Activated CD8-positive, alpha-beta memory T cell treated with anti-CD3 and anti-CD28 coated beads, Interleukin-2, amount 50 U/mL, for 24 hours (primary cell): ENCODE measurements around the gene IGSF21.

Experiments
- DNase-seq: peaks from one replicate; pipeline ENCODE4 v3.0.0-alpha.2; 2020; ENCODE audit errors: extremely low read depth

The IGSF21 gene

DNA sequence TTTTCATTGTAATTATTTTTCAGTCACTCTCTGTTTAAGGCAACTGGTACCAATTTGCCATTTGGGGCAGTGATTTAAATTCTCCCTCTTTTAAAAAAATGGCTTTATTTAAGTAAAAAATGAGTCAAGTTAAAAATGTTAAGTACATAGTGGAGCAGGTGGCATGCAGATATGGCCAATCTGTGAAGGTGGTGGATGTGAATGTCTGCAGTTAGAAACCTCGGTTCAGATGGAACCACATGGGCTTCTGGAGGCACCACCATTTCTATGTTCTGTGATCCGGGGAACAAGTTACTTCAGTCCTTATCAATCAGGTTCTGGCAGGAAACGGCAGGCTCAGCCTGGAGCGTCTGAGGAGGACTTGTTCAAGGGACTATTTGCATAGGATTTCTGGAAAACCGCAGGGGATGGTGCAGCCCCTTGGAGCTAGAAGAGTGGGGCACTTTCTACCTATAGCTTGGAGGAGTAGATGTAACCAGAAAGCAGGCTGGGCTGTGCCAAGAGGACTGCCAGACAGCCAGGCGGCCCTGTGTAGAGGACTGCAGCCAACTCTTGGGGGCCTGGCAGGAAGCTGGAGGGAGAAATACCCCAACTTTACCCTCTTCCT lies 12.3 kb downstream of the IGSF21 start:
- no peak for DNase-seq

DNA sequence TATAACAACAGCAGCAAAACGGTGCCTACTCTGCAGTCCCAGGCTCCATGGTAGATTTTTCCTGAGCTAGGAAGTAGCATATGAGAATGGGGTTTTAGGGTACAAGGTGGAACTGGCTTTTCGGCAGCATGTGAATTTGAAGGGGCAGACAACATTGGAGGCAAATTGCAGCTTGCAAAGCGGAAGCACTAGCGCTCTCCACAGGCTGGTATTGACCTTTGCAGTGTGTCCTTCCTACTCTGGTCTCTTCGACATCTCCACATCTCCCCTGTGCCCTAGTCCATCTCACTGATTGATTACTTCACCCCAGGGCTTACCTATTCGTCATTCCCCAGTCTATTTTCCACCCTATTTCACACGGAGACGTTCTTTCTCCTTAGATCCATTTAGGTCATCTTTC lies 13.0 kb downstream of the IGSF21 start:
- no peak for DNase-seq

DNA sequence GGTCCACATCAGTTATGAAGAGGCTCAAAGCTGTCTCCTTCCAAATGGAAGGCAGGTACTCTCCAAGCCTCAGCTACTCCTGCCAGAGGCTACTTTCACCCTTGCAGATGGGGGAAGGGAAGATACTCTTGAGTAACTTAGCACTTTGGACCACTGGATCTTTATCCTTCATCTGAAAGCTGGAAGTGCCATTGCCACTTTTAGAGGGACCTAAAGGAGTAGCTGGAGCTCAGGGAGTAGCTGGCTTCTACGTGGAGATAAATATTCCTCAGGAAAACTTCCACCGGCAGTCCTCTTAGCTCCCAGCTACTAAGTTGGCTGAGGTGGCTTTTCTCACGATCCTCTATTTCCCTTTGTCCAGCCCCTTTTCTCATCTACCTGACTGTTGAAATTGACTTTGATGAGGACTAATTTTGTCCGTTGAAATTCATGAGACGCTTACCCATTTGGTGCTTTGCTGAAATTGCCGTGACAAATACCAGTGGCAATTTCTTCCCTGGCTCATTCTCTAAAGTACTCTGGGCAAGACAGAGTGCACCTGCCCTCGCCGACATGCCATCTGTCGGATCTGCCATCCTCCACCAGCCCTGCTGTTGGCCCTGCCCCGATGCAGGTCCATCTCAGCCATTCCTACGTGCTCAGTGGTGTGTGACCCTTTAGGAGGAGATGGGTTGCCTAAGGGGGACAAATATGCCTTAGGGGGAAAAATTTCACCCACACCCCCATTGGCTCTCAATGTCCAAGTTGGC lies 13.6 kb downstream of the IGSF21 start:
- no peak for DNase-seq

DNA sequence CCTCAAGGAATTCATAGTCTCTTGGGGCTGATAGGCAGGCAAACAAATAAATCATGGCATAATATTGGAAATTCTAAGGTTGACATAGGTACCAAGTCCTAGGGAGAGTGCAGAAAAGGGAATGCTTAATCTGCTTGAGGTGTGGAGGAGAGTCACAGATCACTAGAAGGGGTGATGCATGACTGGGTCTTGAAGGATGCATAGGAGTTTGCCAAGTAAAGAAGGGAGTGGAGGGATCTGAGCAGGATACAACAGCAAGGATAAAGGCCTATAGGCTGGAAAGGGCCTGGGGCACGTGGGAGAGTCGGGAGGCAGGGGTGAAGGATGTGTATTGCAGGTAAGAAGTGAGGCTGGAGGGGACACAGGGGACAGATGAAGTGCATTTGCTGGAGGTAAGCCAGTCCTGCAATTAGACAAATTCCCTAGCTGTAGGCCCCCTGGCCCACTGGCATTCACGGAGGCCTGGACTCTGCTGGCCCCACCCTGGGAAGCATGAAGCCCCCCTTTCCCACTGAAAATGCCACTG lies 15.9 kb downstream of the IGSF21 start:
- no peak for DNase-seq

DNA sequence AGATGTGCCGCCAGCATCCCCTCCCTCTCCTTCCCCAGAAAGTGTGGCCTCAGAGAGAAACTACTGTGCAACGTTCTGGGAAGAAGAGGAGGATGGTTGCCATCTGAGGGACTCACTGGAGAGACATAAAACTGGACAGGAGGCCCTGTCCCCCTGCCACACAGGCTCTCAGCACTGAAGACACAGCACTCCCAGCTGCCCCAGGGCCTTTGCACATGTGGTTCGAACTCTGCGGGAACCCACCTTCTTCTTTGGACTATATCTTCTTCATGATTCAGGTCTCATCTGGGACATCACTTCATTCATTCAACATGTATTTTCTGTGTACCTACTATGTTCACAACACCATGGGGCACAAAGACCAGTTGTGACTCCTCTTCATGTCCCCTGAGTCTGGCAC lies 17.4 kb downstream of the IGSF21 start:
- DNase-seq = no peak

DNA sequence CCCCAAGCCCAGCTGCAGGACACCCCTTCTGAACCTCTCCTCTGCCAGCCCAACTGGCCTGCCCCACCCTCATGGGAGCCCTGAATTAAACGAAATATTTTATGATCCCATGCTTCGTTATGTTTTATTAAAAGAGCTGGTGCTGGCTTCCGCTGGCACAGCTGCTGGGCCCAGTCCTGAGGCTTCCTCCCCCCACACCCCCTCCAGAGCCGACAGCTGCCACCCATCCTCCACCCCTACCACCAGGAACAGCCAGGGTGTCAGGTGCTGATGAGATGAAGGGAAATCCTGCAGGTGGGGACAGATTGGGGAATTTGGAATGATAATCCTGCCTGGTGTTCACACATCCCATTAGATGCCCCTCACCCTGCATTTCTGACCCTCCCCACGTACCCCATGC lies 19.0 kb downstream of the IGSF21 start:
- DNase-seq = no peak

DNA sequence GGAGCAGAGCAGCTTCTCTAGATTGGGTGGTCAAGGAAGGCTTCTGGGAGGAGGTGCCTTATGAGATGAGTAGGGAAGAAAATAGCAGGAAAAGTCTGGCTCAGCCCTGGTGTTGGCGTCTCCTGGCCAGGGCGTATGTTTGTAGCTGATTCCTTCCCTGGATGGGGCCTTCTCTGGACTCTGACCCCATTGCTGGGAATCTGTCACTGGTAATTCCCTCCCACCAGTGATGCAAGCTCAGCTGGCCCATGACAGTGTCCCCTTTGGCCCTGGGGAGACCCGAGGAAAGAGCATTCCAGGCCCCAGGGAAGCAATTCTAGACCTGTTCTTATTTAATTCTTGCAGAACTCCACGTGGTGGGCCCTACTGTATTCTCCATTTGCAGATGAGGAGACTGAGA lies 20.7 kb downstream of the IGSF21 start:
- no peak for DNase-seq

DNA sequence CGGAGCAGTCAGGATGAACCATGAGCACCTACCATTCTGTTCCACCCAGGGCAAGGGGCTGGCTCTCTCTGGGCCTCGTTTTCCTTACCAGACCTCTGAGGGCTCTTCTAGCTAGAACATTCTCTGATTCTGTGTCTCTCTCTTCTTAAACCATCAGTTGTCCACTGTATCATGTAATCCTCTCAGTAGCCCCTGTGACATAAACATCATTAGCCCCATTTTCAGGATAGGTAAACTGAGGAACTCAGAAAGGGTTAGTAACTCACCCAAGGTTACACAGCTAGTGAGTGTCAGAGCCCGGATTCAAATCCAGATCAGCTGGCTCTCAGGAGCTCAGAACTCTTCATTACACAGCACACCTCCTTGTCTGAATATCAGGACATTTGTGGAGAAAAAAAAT lies 22.8 kb downstream of the IGSF21 start:
- no peak for DNase-seq

DNA sequence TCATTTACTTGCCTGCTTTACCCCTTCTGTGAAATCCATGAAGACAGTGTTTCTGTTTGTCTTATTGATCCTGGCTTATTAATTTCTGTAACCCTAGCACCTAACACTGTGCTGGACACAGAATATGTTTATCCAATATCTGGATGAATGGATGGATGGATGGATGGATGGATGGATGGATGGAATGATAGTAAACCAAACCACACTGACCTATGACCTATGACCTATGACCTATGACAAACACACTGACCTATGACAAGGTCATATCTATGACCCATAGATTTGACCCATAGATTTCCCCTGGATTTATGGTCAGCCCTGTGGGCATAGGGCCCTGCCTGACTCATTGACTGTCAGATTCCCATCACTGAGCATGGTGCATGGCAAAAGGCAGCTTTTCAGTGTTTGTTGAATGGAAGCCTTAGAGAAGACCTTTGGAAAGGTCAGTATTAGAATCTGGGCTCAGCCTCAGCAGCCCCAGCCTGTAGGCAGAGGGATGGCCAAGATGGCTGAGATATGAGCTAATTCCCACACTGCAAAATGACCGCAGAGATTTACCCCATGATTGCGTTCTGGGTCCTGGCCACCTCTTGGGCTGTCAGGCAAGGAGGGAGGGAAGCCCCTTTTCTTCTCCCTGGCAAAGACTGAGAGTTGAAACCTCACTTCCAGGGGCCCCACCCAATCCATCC lies 24.6 kb downstream of the IGSF21 start:
- DNase-seq = no peak

DNA sequence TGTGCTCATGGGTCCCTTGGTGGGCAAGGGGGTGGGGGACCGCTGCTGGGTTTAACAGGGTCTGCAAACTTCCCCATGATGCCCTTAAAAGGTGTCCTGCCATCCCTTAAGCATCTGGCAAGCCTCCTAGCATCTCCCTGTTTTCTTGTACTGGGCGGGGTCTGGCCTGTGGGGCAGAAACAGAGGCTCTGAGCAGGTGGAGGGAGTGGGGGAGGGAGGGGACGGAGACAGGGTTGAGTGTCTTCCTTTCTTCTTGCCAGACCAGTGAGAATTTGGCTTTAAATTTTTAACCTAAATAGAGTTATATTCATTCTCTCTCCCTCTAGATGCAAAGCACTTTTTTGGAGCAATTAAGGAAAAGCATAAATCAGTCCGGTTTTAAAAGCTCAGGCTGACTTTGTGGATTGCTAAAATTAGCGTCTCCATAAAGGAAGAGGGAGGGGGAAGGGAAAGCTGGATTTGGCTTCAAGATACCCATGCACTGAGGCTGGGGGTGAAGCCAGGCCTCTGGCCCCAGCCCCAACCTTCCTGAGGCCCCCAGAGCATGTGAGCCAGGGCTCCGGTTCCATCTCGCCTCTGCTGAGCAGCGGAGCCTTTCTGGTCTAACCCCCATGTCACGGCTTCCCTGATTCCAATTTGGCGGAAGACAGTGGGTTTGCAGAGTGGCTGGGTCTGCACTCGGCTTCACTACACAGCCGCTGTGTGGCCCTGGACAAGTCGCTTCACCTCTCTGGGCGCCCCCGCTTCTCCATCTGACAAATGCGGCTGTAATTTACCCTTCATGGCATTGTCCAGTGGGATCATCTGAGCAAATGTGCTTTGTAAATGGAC lies 25.3 kb downstream of the IGSF21 start:
- no peak for DNase-seq

DNA sequence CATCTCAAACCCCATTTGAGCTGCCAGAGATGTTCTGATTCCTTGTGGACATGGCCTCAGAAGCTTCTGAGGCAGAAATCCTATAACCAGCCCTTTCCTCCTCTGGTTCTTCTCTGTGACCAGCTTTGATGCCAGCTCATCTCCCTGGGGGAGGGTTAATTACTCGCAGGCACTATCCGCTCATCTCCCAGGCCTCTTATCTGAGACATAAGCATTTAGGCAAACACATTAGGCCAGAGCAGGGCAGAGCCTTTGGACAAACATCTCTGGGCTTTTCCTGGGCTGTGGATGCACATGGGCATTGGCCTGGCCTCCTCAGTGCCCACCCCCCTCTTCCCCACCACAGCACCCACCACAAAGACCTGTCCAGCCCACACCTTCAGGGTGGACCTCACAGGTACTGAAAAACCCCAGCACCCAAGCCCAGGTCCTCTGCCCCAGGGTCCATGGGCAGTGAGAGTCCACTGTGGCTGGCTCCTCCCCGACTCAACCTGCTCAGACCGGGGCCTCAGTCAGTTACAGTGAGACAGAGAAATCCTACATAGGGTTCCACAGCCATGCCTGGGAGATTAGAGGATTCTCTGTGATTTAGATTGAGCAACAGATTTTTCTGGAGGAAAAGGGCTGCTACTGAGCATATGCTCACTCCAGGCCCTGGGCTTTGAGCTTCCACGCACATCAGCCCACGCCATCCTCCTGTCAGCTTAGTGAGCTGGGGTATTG lies 26.9 kb downstream of the IGSF21 start:
- no peak for DNase-seq

DNA sequence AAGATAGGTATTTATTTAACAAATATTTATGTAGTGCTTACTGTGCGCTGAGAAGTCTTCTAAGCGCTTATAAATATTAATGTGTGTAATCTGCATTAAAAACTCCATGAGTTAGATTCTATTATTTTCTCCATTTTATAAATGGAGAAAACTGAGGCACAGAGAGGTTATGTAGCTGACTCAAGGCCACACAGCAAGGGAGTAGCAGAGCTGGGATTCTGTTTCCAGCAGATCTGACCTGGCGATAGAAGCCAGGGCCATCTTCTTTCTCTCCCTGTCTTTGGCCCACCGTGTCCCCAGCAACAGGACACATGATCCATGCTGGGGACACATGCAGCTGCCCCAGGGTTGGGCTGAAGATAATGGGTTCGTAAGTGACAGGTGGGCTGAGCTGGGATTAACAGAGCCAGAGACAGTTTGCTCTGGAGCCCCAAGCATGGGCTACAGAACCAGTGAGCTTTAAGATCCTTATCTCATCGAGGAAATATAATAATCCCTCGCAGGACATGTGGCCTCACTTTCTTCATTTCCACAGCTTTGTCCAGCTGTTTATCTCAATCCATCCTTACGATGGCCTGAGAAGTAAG lies 30.3 kb downstream of the IGSF21 start:
- no peak for DNase-seq

DNA sequence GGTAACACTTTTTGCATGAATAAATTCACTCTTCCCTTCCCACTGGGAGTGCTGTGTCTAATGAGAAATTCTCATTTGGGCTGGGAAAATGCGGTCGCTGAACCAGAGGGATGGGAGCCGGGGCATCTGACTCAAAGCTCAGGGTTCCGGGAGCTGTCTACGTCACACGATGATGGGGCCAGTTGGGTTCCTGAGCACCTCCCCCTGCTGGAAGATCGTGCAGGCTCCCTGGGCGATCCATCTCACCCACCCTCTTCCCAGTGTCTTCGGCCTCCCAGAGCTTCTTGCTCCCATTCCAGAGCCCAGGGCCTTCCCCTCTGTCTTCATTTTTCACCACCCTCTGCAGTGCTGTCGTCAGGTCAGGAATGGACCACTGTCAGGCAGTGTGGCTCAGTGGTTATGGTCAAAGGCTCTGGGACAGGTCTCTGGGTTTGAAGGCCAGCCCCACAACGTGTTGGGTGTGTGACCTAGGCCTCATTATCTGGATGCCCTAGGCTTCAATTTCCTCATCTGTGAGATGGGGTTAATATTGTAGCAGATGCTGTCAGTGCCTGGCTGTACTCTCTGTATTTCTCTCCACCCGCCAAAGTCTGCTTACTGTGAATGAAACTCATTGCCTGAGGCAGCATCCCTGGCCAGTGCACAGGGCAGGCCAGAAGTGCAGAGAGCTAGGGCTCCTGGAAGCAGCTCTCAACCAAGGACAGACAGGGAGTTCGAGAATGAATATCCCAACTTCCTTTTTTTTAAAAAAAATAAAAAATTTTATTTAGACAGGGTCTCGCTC lies 31.8 kb downstream of the IGSF21 start:
- DNase-seq = no peak

DNA sequence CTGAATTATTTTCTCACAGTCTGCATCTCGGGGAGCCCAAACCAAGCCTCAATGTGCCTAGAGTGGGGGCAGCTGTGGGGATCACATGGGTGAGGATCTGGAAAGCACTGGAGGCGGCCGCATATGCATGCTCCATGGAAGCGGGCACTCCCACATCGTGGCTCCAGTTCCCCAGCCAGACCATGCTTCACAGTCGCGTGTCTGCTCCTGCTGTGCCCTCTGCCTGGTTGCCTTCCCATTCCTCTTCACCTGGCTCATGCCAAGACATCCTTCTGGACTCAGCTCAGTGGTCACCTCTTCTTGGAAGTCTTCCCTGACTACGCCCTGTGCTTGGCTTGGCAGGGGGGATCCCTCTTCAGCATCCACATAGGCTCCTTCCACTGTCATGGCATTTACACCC lies 32.8 kb downstream of the IGSF21 start:
- no peak for DNase-seq

DNA sequence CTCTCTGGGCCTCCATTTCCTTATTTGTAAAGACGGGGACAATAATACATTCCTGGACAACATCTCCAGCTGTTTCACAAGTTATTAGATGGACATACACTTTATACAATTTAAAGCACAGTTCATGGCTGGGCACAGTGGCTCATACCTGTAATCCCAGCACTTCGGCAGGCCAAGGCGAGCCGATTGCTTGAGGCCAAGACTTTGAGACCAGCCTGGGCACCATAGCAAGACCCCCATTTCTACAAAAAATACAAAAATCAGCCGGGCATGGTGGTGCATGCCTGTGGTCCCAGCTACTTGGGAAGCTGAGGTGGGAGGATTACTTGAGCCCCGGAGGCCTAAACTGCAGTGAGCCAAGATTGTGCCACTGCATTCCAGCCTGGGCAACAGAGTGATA lies 34.1 kb downstream of the IGSF21 start:
- no peak for DNase-seq

DNA sequence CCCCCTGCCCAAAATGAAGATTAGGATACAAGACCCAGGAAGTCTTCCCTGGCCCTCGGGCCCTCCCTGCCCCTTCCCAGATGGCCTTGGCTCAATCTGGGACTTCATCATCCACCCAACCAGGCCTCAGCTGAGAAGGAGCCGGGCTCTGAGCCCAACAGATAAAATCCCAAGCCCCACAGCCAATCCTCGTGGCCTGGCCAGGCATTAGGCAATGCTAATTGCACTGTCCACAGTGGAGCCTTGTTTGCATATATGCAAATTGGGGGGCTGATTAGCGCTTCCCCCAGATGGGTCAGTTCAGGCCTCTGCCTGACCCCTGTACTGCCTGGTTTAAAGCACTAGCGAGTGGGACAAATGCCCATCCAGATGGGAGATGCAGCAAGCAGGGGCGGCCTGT lies 34.9 kb downstream of the IGSF21 start:
- no peak for DNase-seq

DNA sequence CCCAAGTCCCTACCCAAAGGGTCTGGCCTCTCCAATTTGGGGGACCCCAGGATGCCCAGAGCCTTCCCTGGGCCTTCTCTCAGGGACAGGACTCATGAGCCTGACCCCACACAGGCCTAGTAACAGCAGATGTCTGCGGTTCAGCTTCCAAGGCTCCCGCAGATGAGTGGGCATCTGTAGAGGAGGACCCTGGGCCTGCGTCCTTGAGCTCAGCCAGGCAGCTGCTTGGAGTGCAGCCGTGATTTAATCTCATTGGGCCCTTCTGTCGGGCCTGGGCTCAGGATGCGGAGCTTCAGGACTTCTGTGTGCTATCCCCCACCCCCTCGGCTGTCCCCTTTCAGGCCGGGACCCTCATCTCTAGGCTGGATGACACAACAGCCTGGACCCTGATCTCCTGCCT lies 35.4 kb downstream of the IGSF21 start:
- DNase-seq = no peak

DNA sequence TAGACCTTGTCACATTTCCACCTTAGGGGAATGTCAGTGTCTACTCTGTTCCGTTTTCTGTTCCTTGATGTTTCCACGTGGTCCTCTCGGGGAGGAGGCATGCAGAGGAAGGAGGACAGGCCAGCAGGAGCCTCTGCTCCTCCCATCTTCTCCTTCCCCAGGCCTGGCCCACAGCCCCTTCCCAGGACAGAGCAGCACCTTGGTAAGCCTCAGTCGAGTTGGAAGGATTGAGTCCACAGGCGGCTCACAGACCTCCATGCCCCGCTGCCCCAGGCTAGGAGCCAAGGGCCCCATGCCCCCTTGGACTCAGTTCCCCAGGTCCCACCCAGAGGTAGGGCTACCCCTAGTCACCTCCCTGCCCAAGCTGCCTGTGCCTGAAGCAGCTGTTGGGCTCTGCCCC lies 36.5 kb downstream of the IGSF21 start:
- no peak for DNase-seq

DNA sequence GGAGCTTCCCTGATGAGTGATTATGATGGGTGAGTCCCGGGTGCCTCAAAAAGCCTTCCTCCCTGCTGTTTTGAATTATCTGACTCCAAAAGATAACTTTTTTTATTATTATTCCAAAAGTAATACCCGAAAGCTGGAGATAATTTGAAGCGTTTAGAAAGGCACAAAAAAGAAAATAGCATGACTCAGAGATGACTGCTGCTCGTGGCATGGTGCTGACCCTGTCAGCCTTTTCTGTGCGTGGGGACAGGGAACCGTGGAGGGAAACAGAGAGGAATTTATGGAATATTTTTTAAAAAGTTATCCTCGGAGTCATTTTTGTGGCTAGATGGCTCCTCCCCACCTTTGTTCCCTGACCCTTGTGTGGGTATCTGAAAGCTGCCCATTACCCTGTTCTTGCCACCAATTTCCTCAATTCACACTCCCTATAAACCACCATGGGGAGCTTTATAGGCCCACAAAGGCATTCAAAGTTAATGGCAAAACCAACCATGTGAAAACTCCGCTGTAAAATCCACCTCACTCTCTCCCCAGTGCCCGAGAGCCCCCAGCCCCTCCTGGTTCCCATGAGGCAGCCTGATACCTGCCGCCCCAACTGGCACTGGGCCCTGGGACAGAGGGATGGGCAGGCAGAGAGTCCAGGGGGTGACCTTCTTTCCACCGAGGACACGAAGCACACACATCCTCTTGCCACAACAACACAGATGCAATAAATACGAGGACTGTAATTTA lies 37.5 kb downstream of the IGSF21 start:
- DNase-seq = no peak
